ENCODE data around the gene PACRG.
"Not testable (repeated sequence)": the region's sequence is repeated elsewhere in the genome, so short reads cannot be mapped to it uniquely, and the experiment has no call there.

Gene PACRG

GRCh38 chr6:162964488-162965140 is 236.8 kb downstream of the PACRG start:
- DNase-seq = peak in 9 of 42 donors; percentile 4 to 67 (median 25)
- intact Hi-C loops (cut with DNase I) = no loop called here

GRCh38 chr6:162965366-162965765 is 237.6 kb downstream of the PACRG start:
- DNase-seq = no peak
- intact Hi-C loops (cut with DNase I) = no loop called here

- intact Hi-C loops (cut with DNase I) = no loop called here
- DNase-seq = no peak
These were observed 242.5 kb downstream of the PACRG start for GRCh38 chr6:162970246-162970645.

GRCh38 chr6:162971356-162971755 is 243.6 kb downstream of the PACRG start:
- intact Hi-C loops (cut with DNase I) = no loop called here
- DNase-seq = no peak

GRCh38 chr6:162973151-162973872 is 245.5 kb downstream of the PACRG start:
- peak in 2 of 42 donors; percentile 9 to 19 for DNase-seq
- intact Hi-C loops (cut with DNase I) = no loop called here

- intact Hi-C loops (cut with DNase I) = no loop called here
- peak in 29 of 42 donors; percentile 12 to 70 (median 40) for DNase-seq
These were observed 246.2 kb downstream of the PACRG start for GRCh38 chr6:162973980-162974379.

- intact Hi-C loops (cut with DNase I) = no loop called here
- DNase-seq = peak in 2 of 42 donors; percentile 15 to 22
These were observed 246.9 kb downstream of the PACRG start for GRCh38 chr6:162974685-162975084.

- no peak for DNase-seq
- intact Hi-C loops (cut with DNase I) = no loop called here
These were observed 248.4 kb downstream of the PACRG start for GRCh38 chr6:162976141-162976540.

- intact Hi-C loops (cut with DNase I); DNase-seq: not testable (repeated sequence)
These were observed 255.5 kb downstream of the PACRG start for GRCh38 chr6:162983234-162983633.

GRCh38 chr6:162998777-162999176 is 271.0 kb downstream of the PACRG start:
- intact Hi-C loops (cut with DNase I) = no loop called here
- no peak for DNase-seq

- intact Hi-C loops (cut with DNase I) = no loop called here
- DNase-seq = no peak
These were observed 272.0 kb downstream of the PACRG start for GRCh38 chr6:162999575-163000285.

- intact Hi-C loops (cut with DNase I) = no loop called here
- no peak for DNase-seq
These were observed 273.6 kb downstream of the PACRG start for GRCh38 chr6:163001330-163001729.

GRCh38 chr6:163008186-163008585 is 280.4 kb downstream of the PACRG start:
- DNase-seq = no peak
- intact Hi-C loops (cut with DNase I) = no loop called here

- DNase-seq = no peak
- intact Hi-C loops (cut with DNase I) = no loop called here
These were observed 280.9 kb downstream of the PACRG start for GRCh38 chr6:163008626-163009025.

GRCh38 chr6:163010145-163010544 is 282.4 kb downstream of the PACRG start:
- intact Hi-C loops (cut with DNase I) = no loop called here
- DNase-seq = no peak

GRCh38 chr6:163014736-163015135 is 287.0 kb downstream of the PACRG start:
- intact Hi-C loops (cut with DNase I) = no loop called here
- DNase-seq = no peak

- no peak for DNase-seq
- intact Hi-C loops (cut with DNase I) = no loop called here
These were observed 290.0 kb downstream of the PACRG start for GRCh38 chr6:163017801-163018200.

GRCh38 chr6:163019926-163020325 is 292.2 kb downstream of the PACRG start:
- intact Hi-C loops (cut with DNase I) = no loop called here
- DNase-seq = no peak

GRCh38 chr6:163021054-163021453 is 293.3 kb downstream of the PACRG start:
- DNase-seq = no peak
- intact Hi-C loops (cut with DNase I) = no loop called here

GRCh38 chr6:163023700-163024099 is 295.9 kb downstream of the PACRG start:
- DNase-seq = no peak
- intact Hi-C loops (cut with DNase I) = no loop called here
